ENCODE results near the gene PHLDA3.
"Not testable (repeated sequence)": the region's sequence is repeated elsewhere in the genome, so short reads cannot be mapped to it uniquely, and the experiment has no call there.

Gene PHLDA3

DNA sequence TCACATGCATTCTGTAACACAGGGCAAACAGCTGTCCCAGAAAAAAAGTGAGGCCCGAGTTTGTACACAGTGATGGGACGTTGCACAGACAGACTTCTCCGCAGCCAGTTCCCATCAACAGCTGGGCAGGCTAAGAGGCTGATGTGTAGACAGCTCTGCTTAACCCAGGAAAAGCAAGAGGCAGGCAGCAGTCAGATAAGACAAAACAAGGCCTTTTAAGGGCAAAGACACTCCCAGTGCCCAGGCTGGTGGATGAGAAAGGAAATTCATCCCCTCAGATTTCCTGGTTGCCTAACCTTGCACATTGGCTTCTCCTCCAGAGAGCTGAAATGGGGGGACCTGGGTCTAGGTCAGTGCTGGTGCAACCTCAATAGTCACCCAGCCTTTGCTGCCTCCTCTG is 17.2 kb upstream of the PHLDA3 start:
- DNase-seq (ENCODE audit: low spot score) = no peak

DNA sequence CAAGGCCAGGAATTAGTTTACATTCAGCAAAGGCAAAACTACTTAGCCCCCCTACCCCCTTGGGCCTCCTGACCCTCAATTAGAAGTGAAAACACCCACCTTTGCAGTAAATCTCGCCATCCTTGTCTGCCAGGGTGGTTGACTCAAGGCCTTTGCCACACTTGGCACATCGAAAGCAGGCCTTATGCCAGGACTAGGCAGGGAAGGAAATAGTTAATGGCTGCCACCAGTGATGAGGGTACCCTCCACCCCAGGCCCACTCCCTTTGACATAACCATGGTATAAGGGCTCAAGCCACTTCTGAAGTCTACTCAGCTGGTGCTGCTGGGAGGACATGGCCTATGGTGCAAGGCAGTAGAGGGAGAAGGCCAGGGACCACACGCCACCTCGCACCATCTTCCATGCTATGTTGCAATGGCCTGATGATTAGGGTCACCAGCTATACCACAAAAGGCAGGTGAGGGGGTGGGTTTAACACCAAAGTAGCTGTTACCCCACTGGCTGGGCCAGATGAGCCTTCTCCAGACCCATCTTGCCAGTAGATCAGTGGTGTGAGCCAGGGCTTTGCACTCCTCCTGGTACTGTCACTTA is 16.3 kb upstream of the PHLDA3 start:
- DNase-seq (ENCODE audit: low spot score) = no peak

DNA sequence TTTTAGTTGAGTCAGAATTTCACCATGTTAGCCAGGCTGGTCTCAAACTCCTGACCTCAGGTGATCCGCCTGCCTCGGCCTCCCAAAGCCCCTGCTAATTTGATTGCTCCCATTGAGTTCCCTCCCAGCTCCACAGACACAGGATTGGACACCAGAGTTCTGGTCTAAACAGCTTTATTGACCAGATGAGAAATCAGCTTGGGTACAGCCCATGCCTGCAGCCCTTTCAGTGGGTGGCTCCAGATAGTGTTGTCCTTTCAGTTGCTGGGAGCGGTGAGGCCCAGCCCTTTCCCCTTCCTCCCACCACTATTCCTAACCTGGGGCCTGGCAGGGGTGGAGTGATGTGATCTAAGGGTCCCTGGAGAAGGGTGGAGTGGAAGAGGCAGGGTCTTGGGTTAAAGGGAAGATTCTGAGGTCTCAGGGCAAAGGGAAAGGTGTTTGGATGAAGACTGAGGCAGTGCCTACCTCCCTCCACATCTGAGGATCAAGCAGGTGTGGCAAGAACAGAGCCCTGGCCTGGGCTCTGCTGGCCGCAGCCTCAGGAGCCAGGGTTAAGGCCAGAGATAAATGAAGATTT is 14.5 kb upstream of the PHLDA3 start:
- no peak for DNase-seq (ENCODE audit: low spot score)

DNA sequence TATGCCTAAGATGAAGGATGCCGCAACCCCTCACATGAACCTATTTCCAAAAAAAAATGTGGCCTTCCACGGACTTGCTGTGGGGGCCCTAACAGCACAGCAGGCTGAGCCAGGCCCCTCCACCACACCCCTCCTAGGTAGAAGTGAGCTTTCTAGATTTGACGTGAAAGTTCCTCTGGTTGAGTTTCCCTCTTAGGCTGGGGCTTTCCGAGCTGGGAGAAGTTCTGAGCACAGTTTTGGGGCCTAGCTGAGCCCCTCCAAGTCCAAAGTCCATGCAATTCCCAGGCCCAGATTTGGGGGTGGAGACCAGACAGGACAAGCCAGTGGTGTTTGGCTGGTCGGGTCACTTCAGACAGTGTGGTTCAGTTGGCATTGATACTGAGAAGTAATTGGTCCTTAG is 13.8 kb upstream of the PHLDA3 start:
- no peak for DNase-seq (ENCODE audit: low spot score)

DNA sequence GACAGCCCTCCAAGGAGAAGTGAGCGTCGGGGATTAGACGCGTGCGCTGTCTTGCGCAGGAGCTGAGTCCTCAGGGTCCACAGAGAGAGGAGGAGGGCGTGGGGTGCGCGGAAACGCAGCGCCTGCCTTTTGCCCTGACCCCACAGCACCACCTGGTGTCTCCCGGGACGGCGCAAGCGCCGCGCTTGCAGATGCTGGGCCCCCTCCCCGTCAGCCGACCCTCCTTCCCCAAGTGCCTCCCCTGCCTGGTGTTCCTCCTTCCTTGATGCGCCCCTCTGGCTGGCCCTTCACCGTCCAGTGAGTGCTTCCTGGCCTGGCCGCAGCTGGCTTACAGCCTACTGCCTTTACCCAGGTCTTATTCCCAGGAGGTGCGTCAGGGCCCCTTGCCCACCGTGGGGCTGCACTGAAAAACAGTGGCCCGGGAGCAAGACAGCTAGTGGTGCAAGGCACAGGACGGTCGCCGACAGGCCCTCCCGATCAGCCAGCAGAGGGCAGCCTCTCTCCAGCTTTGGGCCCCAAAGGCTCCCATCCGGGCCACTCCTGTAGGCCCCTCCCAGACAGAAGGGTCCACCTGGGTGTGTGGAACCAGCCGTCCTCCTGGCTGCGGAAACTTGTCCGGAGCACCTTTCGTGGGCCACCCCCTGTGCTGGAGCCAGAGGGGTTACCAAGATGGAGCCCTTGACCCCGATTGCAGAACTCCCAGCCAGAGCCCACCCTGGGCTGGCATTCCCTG is 12.9 kb upstream of the PHLDA3 start:
- peak; percentile 88 for DNase-seq (ENCODE audit: low spot score)

DNA sequence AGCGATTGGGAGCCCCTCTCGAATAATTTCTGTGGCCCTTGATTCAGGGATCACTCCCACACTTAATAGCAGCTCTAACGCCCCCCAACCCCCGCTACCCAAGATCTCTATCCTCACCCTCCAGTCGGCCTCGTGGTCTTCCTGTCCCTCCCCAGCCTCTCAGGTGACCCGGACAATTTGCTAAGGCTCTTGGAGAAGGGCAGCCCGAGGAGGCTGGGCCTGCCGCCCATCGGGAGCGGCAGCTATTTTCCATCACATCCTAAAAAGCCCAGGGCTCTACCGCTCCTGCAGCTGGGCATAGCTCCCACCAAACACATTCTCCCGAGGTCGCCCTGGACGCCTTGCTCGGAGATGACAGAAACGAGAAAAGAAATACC is 12.0 kb upstream of the PHLDA3 start:
- DNase-seq (ENCODE audit: low spot score) = no peak

DNA sequence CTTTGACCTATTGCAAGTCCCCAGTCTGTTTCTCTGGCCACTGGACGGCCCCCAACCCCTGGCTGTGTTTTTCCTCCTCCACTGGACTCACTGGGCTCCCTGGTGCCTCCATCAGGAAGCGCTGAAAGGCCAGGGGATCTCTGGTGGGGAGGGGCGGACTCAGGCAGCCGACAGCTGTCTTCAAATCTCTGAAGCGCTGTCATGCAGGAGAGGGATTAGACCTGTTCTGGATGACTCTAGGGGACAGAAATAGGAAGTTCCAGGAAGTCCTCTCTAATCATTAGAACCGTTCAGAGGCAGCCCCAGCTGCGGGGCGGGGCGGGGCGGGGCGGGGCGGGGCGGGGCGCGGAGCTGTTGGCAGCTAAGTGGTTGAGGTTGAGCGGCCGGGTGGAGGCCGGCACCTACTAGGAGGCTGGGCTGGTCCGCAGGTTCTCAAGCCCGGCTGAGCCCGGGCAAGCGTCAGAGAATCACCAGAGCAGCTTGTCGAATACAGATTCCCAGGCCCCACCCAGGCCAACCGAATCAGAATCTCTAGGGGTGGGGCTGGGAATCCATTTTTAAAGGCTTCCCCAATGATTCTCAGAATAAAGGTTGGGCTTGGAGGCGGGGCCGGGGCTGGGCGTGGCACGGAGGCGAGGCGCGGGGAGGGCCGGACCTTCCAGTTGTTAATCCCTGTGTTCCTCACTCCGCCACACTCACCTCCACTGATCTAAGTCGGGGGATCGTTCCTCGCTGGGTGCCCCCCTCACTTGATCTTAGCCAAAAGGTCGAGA is 11.4 kb upstream of the PHLDA3 start:
- DNase-seq (ENCODE audit: low spot score) = peak; percentile 77

DNA sequence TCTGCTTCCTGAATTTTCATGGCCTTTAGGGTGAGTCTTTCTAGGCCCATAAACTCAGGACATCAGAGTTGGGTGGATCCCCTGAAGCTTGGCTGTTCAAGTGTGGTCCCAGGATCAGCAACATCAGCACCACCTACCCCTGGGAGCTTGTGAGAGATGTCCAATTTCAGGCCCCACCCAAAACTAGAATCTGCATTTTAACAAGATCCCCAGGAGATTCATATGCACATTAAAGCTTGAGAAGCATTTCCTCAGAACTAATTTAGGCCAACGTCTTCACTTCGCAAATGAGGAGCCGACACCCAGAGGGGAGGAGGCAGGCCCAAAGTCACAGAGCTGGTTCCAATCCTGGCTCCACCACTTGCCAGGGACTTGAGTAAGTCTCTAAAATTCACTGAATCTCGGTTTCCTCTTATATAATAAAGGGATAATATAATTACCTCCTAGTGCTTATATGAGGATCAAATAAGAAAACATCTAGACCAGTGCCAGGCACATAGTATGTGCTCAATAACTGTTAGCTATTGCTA is 10.3 kb upstream of the PHLDA3 start:
- no peak for DNase-seq (ENCODE audit: low spot score)

DNA sequence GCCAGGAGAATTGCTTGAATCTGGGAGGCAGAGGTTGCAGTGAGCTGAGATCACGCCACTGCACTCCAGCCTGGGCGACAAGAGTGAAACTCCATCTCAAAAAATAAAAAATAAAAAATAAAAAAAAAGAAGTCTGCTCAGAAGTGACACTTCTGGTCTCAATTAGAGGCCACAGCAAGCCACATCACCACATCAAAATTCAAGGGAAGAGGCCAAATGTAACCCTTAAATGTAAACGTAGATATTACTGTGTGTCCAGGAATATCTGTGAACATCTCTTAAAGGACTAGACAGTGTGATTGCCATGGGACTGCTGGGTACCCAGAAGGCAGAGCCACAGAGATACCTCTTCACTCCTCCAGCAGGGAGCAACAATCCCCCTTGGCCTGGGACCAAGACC is 9.7 kb upstream of the PHLDA3 start:
- DNase-seq (ENCODE audit: low spot score) = not testable (repeated sequence)

DNA sequence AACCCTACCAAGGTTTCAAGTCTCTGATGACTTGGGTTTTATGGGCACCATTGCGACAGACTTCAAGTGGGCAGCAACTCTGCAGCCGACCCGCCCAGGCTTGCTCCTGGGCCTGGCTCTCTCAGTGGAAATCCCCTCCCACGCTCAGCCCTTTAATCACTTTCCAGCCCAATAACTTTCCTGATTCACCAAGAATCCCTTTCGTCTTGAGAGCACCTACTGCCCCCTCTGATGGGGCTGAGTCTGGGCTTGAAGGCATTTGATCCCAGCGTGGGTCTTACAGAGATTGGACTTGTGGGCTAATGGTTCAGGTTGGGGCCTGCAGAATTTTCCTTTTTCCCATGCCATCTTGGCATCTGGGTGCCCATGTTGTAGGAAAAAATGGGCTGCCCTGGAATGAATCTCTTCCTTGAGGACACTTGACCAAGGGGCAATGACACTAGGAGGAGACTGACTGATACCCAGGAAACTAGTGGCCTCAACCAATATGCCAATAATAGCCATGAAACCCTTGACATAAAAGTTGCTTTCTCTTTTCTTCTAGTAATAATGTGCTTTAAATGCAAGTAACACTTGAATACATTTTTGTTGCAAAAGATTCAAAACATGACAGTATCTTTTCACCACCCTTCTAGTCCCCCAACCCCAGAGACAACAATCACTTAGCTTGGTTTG is 7.8 kb upstream of the PHLDA3 start:
- no peak for DNase-seq (ENCODE audit: low spot score)

DNA sequence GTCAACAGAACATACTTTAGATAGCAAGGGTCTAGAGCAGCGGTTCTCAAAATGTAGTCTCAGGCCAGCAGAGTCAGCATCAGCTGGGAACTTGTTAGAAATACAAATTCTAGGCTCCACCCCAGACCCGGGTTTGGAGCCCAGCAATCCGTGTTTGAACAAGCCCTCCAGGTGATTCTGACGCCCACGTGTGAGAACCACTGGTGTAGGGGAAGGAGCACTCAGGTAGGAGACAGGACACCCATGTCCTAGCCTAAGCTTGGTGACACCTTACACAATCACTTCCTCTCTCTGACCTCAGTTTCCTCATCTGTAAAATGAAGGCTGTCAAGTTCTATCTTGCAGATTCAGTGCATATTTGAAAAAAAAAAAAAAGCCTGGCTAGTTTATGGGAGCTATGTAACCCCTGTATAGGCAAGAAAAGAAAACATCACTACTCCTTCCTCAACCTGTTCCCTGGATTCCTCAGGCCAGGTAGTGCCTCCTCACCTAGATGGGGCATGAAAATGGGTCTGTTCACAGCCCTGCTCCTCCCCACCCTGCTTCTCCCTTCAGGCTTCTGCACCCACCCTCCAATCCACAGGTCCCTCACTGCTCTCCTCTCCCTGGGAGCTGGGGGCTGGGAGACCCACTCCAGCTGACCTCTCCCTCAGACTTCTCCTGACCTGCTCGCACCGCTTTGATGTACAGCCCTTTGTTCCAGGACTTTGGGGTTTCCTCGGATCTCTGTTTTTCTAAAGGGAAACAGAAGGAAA is 7.1 kb upstream of the PHLDA3 start:
- no peak for DNase-seq (ENCODE audit: low spot score)

DNA sequence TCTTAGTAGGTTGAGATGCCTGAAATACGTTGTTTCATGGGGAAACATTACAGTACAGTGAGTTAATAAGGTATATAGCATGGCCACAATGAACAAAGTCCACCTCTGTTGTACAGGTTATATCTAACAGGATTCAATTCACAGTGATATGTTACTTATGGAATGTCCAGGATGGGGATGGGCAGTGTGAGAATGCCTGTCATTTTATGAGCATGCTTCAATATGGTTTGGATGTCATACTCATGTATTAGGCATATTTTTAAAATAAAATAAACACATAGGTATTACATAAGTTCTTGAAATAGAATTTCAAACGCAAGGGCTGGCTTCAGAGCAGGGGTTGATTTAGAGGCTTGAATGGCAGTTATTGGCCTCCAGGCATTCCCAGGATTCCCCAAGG is 6.1 kb upstream of the PHLDA3 start:
- DNase-seq (ENCODE audit: low spot score) = no peak

DNA sequence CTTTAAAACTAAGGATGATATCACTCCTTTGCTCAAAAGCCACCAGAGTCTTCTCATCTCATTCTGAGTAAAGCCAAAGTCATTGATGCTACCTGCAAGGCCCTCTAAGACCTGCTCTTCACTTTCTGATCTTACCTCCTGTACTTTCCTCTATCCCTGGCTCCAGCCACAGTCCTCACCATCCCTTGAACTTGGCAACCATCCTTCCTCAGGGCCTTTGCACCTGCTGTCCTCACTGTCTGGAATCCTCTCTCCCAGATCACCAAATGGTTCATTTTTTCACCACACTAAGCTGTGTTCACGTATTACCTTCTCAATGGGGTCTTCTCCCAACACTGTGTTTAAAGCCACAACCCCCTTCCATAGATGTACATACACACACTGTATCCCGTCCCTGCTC is 4.3 kb upstream of the PHLDA3 start:
- DNase-seq (ENCODE audit: low spot score) = no peak

DNA sequence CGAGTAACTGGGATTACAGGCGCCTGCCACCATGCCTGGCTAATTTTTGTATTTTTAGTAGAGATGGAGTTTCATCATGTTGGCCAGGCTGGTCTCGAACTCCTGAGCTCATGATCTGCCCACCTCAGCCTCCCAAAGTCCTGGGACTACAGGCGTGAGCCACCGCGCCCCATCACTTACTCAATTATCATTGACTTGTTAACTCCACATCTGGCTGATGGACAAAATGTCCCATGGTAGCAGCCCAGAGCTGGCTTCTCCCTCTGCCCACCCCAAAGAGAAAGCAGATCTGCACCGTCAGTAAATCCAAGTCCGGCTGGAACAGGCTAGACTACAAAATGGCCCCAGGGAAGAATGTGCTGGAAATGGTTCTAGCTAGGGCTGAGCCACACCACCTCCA is 3.3 kb upstream of the PHLDA3 start:
- not testable (repeated sequence) for DNase-seq (ENCODE audit: low spot score)

DNA sequence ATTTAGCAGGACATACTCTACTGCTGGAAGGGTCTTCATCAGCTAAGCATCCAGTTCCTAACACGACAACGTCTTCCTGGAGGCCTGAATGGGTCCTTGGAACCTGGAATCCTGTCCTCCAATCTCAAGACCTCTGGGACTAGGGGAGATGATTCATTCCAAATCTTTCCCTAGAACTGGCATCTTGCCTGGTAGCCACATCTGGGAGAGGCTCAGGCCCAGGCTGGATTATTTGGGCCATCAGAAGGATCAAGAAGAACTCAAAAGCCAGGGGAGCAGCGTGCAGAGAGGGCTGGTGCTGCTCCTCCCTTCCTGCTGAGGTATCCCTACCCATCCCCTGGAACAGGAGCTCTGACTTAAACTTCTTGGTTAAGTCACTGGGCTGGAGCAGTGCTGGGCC is 2.8 kb upstream of the PHLDA3 start:
- peak; percentile 79 for DNase-seq (ENCODE audit: low spot score)

DNA sequence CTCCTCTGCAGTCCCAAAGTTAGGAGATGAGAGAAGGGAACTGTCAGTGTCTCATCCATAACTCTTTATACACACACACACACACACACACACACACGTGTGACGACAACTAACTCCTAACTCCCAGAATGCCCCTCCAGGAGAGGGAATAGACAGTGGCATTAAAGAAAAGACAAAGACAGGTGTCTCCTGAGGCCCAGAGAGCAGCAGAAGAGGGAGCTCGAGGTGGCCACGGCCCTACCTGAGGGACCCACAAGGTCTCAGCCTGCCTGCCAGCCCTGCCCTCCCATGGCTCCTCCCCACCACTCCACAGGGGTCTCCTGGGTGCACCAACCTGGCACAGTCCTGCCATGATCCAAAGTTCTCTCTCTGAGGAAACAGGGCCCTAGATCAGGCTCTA is 1.6 kb upstream of the PHLDA3 start:
- DNase-seq (ENCODE audit: low spot score) = no peak

DNA sequence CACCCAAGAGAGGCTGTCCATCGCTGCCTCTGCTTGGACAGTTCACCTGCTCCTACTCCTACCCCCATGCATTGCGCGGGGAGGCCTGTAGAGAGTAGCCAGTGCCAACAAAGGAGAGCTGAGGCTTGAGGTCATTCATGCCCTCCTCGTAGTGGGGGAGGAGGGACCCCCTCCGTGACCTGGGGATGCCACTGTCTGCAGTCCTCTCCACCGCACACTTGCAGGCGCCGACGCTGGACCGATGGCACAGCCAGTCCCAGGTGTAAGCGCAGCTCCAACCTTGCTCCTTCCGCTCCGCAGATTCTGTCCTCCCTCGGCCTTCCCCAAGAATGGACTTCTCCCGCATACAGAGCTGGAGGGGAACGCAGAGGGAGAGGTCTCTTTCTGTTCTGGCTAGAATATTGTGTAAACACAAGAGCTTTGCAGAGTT is 672 bp upstream of the PHLDA3 start:
- no peak for DNase-seq (ENCODE audit: low spot score)

DNA sequence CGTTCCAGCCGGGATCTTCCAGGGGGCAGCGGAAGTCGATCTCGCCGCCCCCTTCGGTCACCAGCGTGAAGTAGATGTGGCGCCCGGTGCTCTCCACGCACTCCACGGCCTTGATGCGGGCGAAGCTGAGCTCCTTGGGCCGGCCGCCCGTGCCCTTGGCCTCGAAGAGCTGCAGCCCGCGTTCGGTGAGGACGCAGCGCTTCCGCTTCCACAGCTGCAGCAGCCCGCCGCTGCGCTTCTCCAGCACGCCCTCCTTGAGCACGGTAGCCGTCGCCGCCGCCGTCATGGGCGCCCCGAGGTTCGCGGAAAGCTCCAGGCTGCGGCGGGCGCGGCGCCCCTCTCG is 516 bp downstream of the PHLDA3 start:
- DNase-seq (ENCODE audit: low spot score) = no peak

DNA sequence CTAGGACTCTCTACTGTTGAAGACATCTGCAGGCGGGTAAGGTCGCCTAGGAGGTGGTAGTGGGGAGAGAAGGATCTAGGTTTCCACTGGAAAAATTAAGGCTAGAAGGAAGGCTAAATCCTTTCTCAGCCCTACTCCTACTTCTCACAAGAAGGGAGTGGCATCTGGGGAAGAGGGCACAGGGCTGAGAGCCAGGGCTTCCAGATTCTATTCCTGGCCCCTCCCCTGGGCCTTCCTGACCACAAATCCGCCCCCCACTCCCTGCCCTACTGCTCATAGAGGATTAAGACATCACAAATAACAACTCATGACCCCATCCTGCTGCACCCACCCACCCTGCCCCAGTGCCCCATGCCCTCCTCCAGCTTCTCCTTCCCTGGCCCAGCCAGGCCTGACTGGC is 2.5 kb downstream of the PHLDA3 start:
- DNase-seq (ENCODE audit: low spot score) = no peak

DNA sequence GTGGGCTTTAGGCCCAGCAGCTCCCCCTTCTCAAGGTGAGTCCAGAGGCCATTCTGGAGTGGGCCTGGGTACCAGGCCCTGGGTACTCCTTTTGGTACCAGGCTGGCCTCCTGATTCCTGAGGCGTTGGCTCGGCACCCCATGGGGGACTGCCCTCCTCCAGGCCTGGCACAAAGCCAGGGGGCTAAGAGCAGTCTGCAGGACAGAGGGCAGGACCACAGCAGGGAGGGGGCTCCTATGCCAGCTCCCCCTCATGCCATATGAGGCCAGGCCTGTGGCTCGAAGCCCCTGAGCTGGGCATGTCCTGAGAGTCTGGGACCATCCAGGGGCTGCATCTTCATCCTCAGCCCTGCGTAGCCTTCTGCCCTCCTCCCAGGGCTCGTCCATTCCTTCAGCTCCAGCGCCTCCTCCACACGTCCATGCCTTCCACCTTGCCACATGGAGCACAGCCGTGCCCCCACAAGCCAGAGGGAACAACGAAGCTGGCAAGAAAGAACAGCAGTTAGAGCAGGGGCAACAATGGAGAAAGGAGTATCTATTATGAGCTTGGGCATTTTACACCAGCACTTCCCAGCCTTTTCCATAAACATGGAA is 3.2 kb downstream of the PHLDA3 start:
- no peak for DNase-seq (ENCODE audit: low spot score)

DNA sequence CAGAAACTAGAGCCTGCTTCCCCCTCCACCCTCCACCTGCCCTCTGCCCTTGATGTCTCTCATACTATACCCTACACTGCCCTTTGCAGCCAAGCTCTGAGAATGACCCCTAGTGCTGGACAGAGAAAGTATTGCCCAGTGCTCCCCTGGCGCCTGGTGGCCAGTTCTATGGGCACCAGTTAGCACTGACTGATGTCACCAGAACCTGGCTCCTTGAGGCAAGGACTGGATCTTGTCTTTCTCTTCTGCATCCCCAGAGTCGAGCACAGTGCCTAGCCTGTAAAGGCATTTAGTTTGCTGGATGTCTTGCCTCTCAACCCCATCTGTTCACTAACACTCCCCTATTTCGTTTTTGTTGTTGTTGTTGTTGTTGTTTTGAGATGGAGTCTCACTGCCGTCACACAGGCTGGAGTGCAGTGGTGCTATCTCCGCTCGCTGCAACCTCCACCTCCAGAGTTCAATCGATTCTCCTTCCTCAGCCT is 5.9 kb downstream of the PHLDA3 start:
- no peak for DNase-seq (ENCODE audit: low spot score)

All from AG08396 (cell line).